ENCODE data around the gene ACOT8. TPM values are rescaled to one million over a fixed set of nuclear protein-coding genes. Genes with fewer than 3 reads are reported as not detected.
"Not testable (repeated sequence)": the region's sequence is repeated elsewhere in the genome, so short reads cannot be mapped to it uniquely, and the experiment has no call there.

The ACOT8 gene
- total and polyA plus RNA-seq, 4 donors = 24.7 to 34.3 (median 31.9) TPM

DNA sequence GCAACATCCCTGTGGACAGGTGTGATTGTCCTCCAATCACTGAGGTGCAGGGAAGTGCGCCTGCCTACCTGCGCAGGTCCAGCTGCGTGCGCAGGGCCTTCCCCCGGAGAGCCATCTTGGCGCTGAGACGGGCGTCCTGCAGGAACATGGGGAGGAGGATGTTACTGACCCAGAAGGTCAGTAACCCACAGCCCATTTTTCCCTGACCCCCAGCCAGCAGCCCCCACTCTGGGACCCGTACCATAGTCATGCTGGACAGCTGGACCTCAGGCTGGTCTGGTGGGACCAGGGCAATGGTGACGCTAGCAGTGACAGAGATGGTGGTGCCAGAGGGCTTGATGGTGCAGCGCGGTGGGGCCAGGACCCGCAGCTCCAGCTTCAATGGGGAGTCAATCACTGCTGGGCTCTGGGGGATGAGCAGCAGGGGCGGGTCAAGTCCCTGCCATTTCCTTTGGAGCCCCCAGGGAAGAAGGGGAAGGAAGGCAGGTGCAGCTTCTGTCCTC, 45.1 kb upstream of the ACOT8 start:
- H3K9me3 ChIP-seq (ENCODE audit: control insufficient read depth in 4 of 4, insufficient read depth in 3 of 4, low read length in 3 of 4) = no peaks in the 10 kb centered on the region
- 92 to 93% methylated on average over 14 of the region's 14 CpGs for WGBS, 2 donors
- no peak for TF ChIP-seq CTCF (IDR thresholded peaks at IDR 0.05; ENCODE audit: control extremely low read depth, extremely low read depth)
- DNase-seq (no peak), ATAC-seq (ENCODE audit: insufficient read depth, low FRiP score) (no peak)
- H3K4me1 ChIP-seq (ENCODE audit: control insufficient read depth in 5 of 5, insufficient read depth in 5 of 5, low read length in 5 of 5) = peaks cover 0 to 1% (median 0%) of the 10 kb centered on the region in 5 donors
- H3K9ac ChIP-seq (ENCODE audit: insufficient read depth in 1 of 2, low read length in 2 of 2) = no peak overlapping the region
- no peak overlapping the region for H3K27ac ChIP-seq (ENCODE audit: low read depth in 1 of 2, low read length in 1 of 2)
- H3K36me3 ChIP-seq (ENCODE audit: control insufficient read depth in 4 of 4, insufficient read depth in 4 of 4, low read length in 4 of 4) = peaks cover 7 to 26% (median 16%) of the 10 kb centered on the region in 4 donors
- no peak overlapping the region for H3K4me3 ChIP-seq
- no peaks in the 10 kb centered on the region for H3K27me3 ChIP-seq (ENCODE audit: control insufficient read depth in 3 of 3, insufficient read depth in 3 of 3, low read length in 2 of 3)

DNA sequence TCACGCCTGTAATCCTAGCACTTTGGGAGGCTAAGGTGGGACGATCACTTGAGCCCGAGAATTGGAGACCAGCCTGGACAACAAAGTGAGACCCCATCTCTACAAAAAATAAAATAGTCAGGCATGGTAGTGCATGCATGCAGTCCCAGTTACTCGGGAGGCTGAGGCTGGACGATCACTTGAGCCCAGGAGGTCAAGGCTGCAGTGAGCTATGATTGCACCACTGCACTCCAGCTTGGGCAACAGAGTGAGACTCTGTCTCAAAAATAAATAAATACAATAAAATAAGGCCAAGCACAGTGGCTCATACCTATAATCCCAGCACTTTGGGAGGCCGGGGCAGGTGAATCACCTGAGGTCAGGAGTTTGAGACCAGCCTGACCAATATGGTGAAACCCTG, 44.1 kb upstream of the ACOT8 start:
- not testable (repeated sequence) for H3K9ac ChIP-seq (ENCODE audit: insufficient read depth in 1 of 2, low read length in 2 of 2); ATAC-seq (ENCODE audit: insufficient read depth, low FRiP score); H3K4me1 ChIP-seq (ENCODE audit: control insufficient read depth in 5 of 5, insufficient read depth in 5 of 5, low read length in 5 of 5); H3K4me3 ChIP-seq; DNase-seq; H3K27me3 ChIP-seq (ENCODE audit: control insufficient read depth in 3 of 3, insufficient read depth in 3 of 3, low read length in 2 of 3); H3K27ac ChIP-seq (ENCODE audit: low read depth in 1 of 2, low read length in 1 of 2); H3K9me3 ChIP-seq (ENCODE audit: control insufficient read depth in 4 of 4, insufficient read depth in 3 of 4, low read length in 3 of 4)
- 87 to 98% methylated on average over 6 of the region's 6 CpGs for WGBS, 2 donors
- peaks cover 9 to 28% (median 18%) of the 10 kb centered on the region in 4 donors for H3K36me3 ChIP-seq (ENCODE audit: control insufficient read depth in 4 of 4, insufficient read depth in 4 of 4, low read length in 4 of 4)

GRCh38 chr20:45899046-45899835, 42.0 kb upstream of the ACOT8 start:
- no peak overlapping the region for H3K9ac ChIP-seq (ENCODE audit: insufficient read depth in 1 of 2, low read length in 2 of 2)
- H3K27me3 ChIP-seq (ENCODE audit: control insufficient read depth in 3 of 3, insufficient read depth in 3 of 3, low read length in 2 of 3) = no peaks in the 10 kb centered on the region
- peaks cover 9 to 38% (median 19%) of the 10 kb centered on the region in 4 donors for H3K36me3 ChIP-seq (ENCODE audit: control insufficient read depth in 4 of 4, insufficient read depth in 4 of 4, low read length in 4 of 4)
- H3K4me3 ChIP-seq = no peak overlapping the region
- no peak for DNase-seq
- no peak for TF ChIP-seq CTCF (IDR thresholded peaks at IDR 0.05; ENCODE audit: control extremely low read depth, extremely low read depth)
- peaks cover 0 to 1% (median 0%) of the 10 kb centered on the region in 5 donors for H3K4me1 ChIP-seq (ENCODE audit: control insufficient read depth in 5 of 5, insufficient read depth in 5 of 5, low read length in 5 of 5)
- ATAC-seq (ENCODE audit: insufficient read depth, low FRiP score) = no peak
- no peaks in the 10 kb centered on the region for H3K9me3 ChIP-seq (ENCODE audit: control insufficient read depth in 4 of 4, insufficient read depth in 3 of 4, low read length in 3 of 4)
- 91 to 92% methylated on average over 13 of the region's 13 CpGs for WGBS, 2 donors
- H3K27ac ChIP-seq (ENCODE audit: low read depth in 1 of 2, low read length in 1 of 2) = no peak overlapping the region

- no peak overlapping the region for H3K9ac ChIP-seq (ENCODE audit: insufficient read depth in 1 of 2, low read length in 2 of 2)
- peaks cover 9 to 46% (median 23%) of the 10 kb centered on the region in 4 donors for H3K36me3 ChIP-seq (ENCODE audit: control insufficient read depth in 4 of 4, insufficient read depth in 4 of 4, low read length in 4 of 4)
- TF ChIP-seq CTCF (IDR thresholded peaks at IDR 0.05; ENCODE audit: control extremely low read depth, extremely low read depth) = no peak
- H3K4me3 ChIP-seq = no peak overlapping the region
- H3K27ac ChIP-seq (ENCODE audit: low read depth in 1 of 2, low read length in 1 of 2) = no peak overlapping the region
- ATAC-seq (ENCODE audit: insufficient read depth, low FRiP score) = no peak
- H3K9me3 ChIP-seq (ENCODE audit: control insufficient read depth in 4 of 4, insufficient read depth in 3 of 4, low read length in 3 of 4) = no peaks in the 10 kb centered on the region
- no peak for DNase-seq
- H3K27me3 ChIP-seq (ENCODE audit: control insufficient read depth in 3 of 3, insufficient read depth in 3 of 3, low read length in 2 of 3) = no peaks in the 10 kb centered on the region
- peaks cover 0 to 1% (median 0%) of the 10 kb centered on the region in 5 donors for H3K4me1 ChIP-seq (ENCODE audit: control insufficient read depth in 5 of 5, insufficient read depth in 5 of 5, low read length in 5 of 5)
- WGBS, 2 donors = 89 to 90% methylated on average over 12 of the region's 12 CpGs
Measured at GRCh38 chr20:45898285-45898684, 41.1 kb upstream of the ACOT8 start.
